Measurements from ENCODE around the gene TBC1D5.

TBC1D5 gene

DNA sequence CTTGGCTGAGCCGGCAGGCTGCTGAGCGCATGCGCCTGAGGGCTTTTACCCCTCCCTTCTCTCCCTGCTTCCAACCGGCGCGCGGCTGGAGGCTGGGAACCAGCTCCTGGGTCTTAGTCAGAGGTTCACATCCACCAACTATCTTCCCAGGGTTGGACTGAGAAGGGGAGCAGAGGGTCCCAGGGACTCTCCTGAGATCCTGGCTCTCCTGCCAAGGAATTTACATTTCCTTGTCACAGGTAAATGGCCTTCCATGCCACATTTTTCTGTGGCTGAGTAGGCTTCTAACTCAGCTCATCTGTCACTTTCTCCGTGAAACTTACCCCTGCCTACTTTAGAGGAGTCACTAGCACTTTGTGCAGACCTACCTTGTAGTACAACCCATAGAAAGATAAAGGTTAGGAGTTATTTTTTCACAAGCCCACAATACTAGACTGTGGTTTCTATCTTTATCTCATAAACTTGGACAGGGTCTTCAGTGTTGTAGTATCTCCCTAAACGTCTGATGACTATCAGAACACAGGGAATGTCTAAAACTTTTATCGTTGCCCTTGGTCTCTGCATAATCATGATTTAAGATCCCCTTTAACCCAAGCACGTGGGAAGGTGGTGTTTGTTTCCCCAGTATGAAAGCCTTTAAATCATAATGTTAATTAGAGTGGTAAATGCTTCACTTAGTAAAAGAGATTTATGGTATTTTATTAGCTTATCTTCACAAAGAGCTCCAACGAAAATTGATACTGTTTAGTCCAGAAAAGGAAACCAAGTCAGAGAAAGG, 638 bp upstream of the TBC1D5 start:
- TF ChIP-seq, protein P1, sequence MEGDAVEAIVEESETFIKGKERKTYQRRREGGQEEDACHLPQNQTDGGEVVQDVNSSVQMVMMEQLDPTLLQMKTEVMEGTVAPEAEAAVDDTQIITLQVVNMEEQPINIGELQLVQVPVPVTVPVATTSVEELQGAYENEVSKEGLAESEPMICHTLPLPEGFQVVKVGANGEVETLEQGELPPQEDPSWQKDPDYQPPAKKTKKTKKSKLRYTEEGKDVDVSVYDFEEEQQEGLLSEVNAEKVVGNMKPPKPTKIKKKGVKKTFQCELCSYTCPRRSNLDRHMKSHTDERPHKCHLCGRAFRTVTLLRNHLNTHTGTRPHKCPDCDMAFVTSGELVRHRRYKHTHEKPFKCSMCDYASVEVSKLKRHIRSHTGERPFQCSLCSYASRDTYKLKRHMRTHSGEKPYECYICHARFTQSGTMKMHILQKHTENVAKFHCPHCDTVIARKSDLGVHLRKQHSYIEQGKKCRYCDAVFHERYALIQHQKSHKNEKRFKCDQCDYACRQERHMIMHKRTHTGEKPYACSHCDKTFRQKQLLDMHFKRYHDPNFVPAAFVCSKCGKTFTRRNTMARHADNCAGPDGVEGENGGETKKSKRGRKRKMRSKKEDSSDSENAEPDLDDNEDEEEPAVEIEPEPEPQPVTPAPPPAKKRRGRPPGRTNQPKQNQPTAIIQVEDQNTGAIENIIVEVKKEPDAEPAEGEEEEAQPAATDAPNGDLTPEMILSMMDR (conservative IDR thresholded peaks at IDR 0.05; ENCODE audit: low read depth, low read length): no peak
- no peaks in the 10 kb centered on the region for H3K27me3 ChIP-seq (ENCODE audit: insufficient read depth, low read depth)
- no peaks in the 10 kb centered on the region for H3K36me3 ChIP-seq (ENCODE audit: insufficient read depth)
- H3K4me3 ChIP-seq (IDR thresholded peaks at IDR 0.05; ENCODE audit: insufficient read depth, low read depth, low read length): peak overlapping the region; percentile 62
- peak overlapping the region; percentile 81 for H2AFZ ChIP-seq (ENCODE audit: low read depth)
- H3K4me1 ChIP-seq (ENCODE audit: low read depth, poor library complexity, severe bottlenecking): peaks cover 35% of the 10 kb centered on the region
- H3K79me2 ChIP-seq (ENCODE audit: insufficient read depth, low read depth): peaks cover 16% of the 10 kb centered on the region; the same call in 1 of the 2 replicates
- peak overlapping the region; percentile 94 for H3K27ac ChIP-seq
- peak overlapping the region; percentile 90 for H3K9ac ChIP-seq
- H4K20me1 ChIP-seq (ENCODE audit: insufficient read depth): no peaks in the 10 kb centered on the region
- peak overlapping the region; percentile 98 for H3K4me2 ChIP-seq

DNA sequence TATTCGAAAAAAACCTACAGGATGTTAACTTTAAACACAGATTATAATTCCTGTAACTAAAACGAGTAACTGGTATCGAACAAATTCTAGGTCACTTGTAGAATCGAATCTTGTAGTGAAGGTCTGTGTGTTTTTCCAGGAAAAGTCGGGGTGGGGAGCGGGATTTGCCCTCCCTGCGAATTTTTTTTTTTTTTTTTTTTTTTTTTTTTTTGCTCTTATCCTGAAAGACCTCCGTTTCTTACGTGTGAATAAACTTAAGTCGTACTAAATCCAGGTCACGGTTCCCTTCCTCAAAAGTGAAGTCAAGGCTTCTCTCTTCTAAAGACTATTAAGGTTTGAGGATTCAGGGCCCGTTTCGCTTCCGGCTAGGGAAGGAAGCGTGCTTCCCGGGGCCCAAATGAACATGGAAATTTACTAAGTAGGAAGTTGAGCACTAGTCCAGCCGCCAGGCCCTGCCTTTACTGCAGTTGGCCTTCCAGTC, 770 bp downstream of the TBC1D5 start:
- Histone ChIP-seq H3K36me3 (ENCODE audit: insufficient read depth) (no peaks in the 10 kb centered on the region), H3K79me2 (ENCODE audit: insufficient read depth, low read depth) (peaks cover 16% of the 10 kb centered on the region; the same call in 1 of the 2 replicates), H2AFZ (ENCODE audit: low read depth) (peak overlapping the region; percentile 81), H3K27me3 (ENCODE audit: insufficient read depth, low read depth) (no peaks in the 10 kb centered on the region), H3K4me2 (peak overlapping the region; percentile 38), H3K9ac (peak overlapping the region; percentile 90), H3K4me3 (IDR thresholded peaks at IDR 0.05; ENCODE audit: insufficient read depth, low read depth, low read length) (no peak overlapping the region), H3K27ac (peak overlapping the region; percentile 94), H4K20me1 (ENCODE audit: insufficient read depth) (no peaks in the 10 kb centered on the region), H3K4me1 (ENCODE audit: low read depth, poor library complexity, severe bottlenecking) (peaks cover 23% of the 10 kb centered on the region)
- TF ChIP-seq, protein P1 (conservative IDR thresholded peaks at IDR 0.05; ENCODE audit: low read depth, low read length): no peak

- peaks cover 16% of the 10 kb centered on the region; the same call in 1 of the 2 replicates for H3K79me2 ChIP-seq (ENCODE audit: insufficient read depth, low read depth)
- H3K4me2 ChIP-seq: peak overlapping the region; percentile 38
- no peaks in the 10 kb centered on the region for H3K36me3 ChIP-seq (ENCODE audit: insufficient read depth)
- peaks cover 23% of the 10 kb centered on the region for H3K4me1 ChIP-seq (ENCODE audit: low read depth, poor library complexity, severe bottlenecking)
- TF ChIP-seq, protein P1 (conservative IDR thresholded peaks at IDR 0.05; ENCODE audit: low read depth, low read length): no peak
- peak overlapping the region; percentile 90; the same call in 1 of the 2 replicates for H3K9ac ChIP-seq
- peak overlapping the region; percentile 94; the same call in 1 of the 2 replicates for H3K27ac ChIP-seq
- no peaks in the 10 kb centered on the region for H3K27me3 ChIP-seq (ENCODE audit: insufficient read depth, low read depth)
- H4K20me1 ChIP-seq (ENCODE audit: insufficient read depth): no peaks in the 10 kb centered on the region
- H2AFZ ChIP-seq (ENCODE audit: low read depth): no peak overlapping the region
- H3K4me3 ChIP-seq (IDR thresholded peaks at IDR 0.05; ENCODE audit: insufficient read depth, low read depth, low read length): no peak overlapping the region
Measured at GRCh38 chr3:17740721-17741141, 1.7 kb downstream of the TBC1D5 start.

DNA sequence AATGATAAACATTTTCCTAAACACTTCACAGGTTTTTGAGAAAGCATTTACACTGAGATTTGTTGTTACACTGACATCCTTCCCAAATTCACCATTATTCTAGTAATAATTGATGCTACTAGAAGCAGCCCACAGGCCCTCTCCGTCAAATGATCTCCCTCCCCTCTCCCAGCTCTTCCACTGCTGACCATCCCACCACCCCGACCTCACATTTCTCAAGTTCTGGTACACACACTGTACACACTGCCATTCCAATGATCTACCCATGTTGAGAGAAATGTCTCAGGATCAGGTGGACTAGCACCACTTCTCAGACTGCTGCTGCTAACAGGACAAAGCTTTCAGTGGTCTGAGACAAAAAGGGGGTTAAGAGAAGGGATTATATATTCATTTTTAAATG, 3.5 kb downstream of the TBC1D5 start:
- peaks cover 16% of the 10 kb centered on the region for H3K4me1 ChIP-seq (ENCODE audit: low read depth, poor library complexity, severe bottlenecking)
- no peak overlapping the region for H3K27ac ChIP-seq
- TF ChIP-seq, protein P1 (conservative IDR thresholded peaks at IDR 0.05; ENCODE audit: low read depth, low read length): no peak
- H3K27me3 ChIP-seq (ENCODE audit: insufficient read depth, low read depth): no peaks in the 10 kb centered on the region
- no peaks in the 10 kb centered on the region for H4K20me1 ChIP-seq (ENCODE audit: insufficient read depth)
- H2AFZ ChIP-seq (ENCODE audit: low read depth): no peak overlapping the region
- no peaks in the 10 kb centered on the region for H3K36me3 ChIP-seq (ENCODE audit: insufficient read depth)
- H3K9ac ChIP-seq: no peak overlapping the region
- H3K4me2 ChIP-seq: no peak overlapping the region
- H3K4me3 ChIP-seq (IDR thresholded peaks at IDR 0.05; ENCODE audit: insufficient read depth, low read depth, low read length): no peak overlapping the region
- peaks cover 16% of the 10 kb centered on the region; the same call in 1 of the 2 replicates for H3K79me2 ChIP-seq (ENCODE audit: insufficient read depth, low read depth)
